ENCODE results near the gene TAB2.

Gene TAB2

DNA sequence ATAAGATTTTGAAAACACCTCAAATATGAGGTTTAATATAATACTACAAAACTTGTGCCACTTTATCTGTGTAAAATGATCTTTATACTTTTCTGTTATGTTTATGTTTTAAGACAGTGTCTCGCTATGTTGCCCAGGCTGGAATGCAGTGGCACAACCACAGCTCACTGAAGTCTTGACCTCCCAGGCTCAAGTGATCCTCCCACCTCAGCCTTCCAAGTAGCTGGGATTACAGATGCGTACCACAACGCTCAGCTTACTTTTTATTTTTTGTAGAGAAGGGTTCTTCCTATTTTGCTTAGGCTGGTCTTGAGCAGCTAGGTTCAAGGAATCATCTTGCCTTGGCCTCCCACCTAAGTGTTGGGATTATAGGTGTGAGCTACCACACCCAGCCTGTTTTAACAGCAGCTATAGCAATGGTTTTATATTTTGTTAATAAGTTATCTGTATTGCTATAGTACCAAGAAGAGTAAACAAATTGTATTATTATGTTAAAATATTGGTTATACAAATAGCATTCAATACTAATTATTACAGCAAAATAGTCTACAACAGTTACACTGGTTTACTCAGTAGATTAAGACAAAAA, 8.2 kb downstream of the TAB2 start:
- H3K9ac ChIP-seq (ENCODE audit: low read length): no peak overlapping the region
- H3K79me2 ChIP-seq (ENCODE audit: low read length): peaks cover 100% of the 10 kb centered on the region
- H3K9me3 ChIP-seq (ENCODE audit: insufficient read depth, low read length): no peaks in the 10 kb centered on the region
- peaks cover 4% of the 10 kb centered on the region for H3K36me3 ChIP-seq (replicated peaks; ENCODE audit: low read depth, low read length)
- H2AFZ ChIP-seq (ENCODE audit: low read depth, low read length): no peak overlapping the region
- peaks cover 99% of the 10 kb centered on the region for H4K20me1 ChIP-seq (ENCODE audit: insufficient read depth, low read length)
- TF ChIP-seq, protein P1, sequence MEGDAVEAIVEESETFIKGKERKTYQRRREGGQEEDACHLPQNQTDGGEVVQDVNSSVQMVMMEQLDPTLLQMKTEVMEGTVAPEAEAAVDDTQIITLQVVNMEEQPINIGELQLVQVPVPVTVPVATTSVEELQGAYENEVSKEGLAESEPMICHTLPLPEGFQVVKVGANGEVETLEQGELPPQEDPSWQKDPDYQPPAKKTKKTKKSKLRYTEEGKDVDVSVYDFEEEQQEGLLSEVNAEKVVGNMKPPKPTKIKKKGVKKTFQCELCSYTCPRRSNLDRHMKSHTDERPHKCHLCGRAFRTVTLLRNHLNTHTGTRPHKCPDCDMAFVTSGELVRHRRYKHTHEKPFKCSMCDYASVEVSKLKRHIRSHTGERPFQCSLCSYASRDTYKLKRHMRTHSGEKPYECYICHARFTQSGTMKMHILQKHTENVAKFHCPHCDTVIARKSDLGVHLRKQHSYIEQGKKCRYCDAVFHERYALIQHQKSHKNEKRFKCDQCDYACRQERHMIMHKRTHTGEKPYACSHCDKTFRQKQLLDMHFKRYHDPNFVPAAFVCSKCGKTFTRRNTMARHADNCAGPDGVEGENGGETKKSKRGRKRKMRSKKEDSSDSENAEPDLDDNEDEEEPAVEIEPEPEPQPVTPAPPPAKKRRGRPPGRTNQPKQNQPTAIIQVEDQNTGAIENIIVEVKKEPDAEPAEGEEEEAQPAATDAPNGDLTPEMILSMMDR (IDR thresholded peaks at IDR 0.05; ENCODE audit: low read depth, low read length): no peak
- TF ChIP-seq EZH2phosphoT487 (IDR thresholded peaks at IDR 0.05; ENCODE audit: low read depth): no peak
- H3K4me3 ChIP-seq (ENCODE audit: low read length): no peak overlapping the region
- H3K4me2 ChIP-seq (ENCODE audit: low read length): no peak overlapping the region
- peaks cover 28% of the 10 kb centered on the region for H3K4me1 ChIP-seq (ENCODE audit: low read length)
- no peak overlapping the region for H3K27ac ChIP-seq (ENCODE audit: low read length)
- H3K27me3 ChIP-seq (ENCODE audit: low read depth, low read length): no peaks in the 10 kb centered on the region

DNA sequence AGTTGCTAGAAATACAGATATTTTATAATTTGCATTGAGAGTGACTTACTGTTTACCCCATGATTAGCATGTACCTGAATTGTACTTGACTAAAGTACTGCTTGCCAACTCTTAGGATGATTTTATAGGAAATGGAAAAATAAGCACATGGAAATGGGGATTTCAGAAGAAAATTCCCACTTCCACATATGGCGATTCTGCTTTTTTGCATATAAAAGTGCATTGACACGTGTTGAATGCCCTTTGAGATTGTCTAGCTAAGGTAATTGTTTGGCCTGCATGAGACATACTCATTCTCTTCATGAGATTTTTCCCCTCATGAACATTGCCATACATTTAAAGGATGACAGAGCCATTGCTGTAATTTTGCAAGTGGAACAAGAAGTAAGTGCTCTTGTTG, 10.1 kb downstream of the TAB2 start:
- Histone ChIP-seq H3K9ac (ENCODE audit: low read length) (no peak overlapping the region), H3K4me3 (ENCODE audit: low read length) (no peak overlapping the region), H4K20me1 (ENCODE audit: insufficient read depth, low read length) (peaks cover 99% of the 10 kb centered on the region), H3K27me3 (ENCODE audit: low read depth, low read length) (no peaks in the 10 kb centered on the region), H3K9me3 (ENCODE audit: insufficient read depth, low read length) (no peaks in the 10 kb centered on the region), H3K27ac (ENCODE audit: low read length) (no peak overlapping the region), H3K79me2 (ENCODE audit: low read length) (peaks cover 100% of the 10 kb centered on the region), H3K4me2 (ENCODE audit: low read length) (no peak overlapping the region), H3K36me3 (replicated peaks; ENCODE audit: low read depth, low read length) (peaks cover 4% of the 10 kb centered on the region), H2AFZ (ENCODE audit: low read depth, low read length) (no peak overlapping the region), H3K4me1 (ENCODE audit: low read length) (peaks cover 18% of the 10 kb centered on the region; the same call in 1 of the 2 replicates)
- TF ChIP-seq, protein P1 (IDR thresholded peaks at IDR 0.05; ENCODE audit: low read depth, low read length): no peak
- TF ChIP-seq EZH2phosphoT487 (IDR thresholded peaks at IDR 0.05; ENCODE audit: low read depth): no peak

DNA sequence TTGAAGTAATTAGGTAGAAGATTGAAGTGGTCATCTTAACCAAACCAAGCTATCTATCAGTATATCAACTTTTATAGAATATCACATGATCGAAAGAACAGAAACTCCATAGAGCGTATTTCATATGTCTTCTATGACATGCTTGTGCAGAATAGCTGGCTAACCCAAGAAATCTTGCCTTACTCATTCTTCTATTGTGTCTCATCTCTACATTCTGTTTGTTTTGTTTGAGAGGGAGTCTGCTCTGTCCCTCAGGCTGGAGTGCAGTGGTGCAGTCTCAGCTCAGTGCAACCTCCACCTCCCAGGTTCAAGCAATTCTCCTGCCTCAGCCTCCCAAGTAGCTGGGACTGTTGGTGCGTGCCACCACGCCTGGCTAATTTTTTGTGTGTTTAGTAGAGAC, 10.6 kb downstream of the TAB2 start:
- H4K20me1 ChIP-seq (ENCODE audit: insufficient read depth, low read length): peaks cover 99% of the 10 kb centered on the region
- H3K9me3 ChIP-seq (ENCODE audit: insufficient read depth, low read length): no peaks in the 10 kb centered on the region
- TF ChIP-seq, protein P1 (IDR thresholded peaks at IDR 0.05; ENCODE audit: low read depth, low read length): no peak
- TF ChIP-seq EZH2phosphoT487 (IDR thresholded peaks at IDR 0.05; ENCODE audit: low read depth): no peak
- H3K27me3 ChIP-seq (ENCODE audit: low read depth, low read length): no peaks in the 10 kb centered on the region
- peaks cover 13% of the 10 kb centered on the region; the same call in 1 of the 2 replicates for H3K4me1 ChIP-seq (ENCODE audit: low read length)
- H3K4me3 ChIP-seq (ENCODE audit: low read length): no peak overlapping the region
- no peak overlapping the region for H3K27ac ChIP-seq (ENCODE audit: low read length)
- no peak overlapping the region for H2AFZ ChIP-seq (ENCODE audit: low read depth, low read length)
- peaks cover 4% of the 10 kb centered on the region for H3K36me3 ChIP-seq (replicated peaks; ENCODE audit: low read depth, low read length)
- no peak overlapping the region for H3K4me2 ChIP-seq (ENCODE audit: low read length)
- H3K9ac ChIP-seq (ENCODE audit: low read length): no peak overlapping the region
- H3K79me2 ChIP-seq (ENCODE audit: low read length): peaks cover 100% of the 10 kb centered on the region

DNA sequence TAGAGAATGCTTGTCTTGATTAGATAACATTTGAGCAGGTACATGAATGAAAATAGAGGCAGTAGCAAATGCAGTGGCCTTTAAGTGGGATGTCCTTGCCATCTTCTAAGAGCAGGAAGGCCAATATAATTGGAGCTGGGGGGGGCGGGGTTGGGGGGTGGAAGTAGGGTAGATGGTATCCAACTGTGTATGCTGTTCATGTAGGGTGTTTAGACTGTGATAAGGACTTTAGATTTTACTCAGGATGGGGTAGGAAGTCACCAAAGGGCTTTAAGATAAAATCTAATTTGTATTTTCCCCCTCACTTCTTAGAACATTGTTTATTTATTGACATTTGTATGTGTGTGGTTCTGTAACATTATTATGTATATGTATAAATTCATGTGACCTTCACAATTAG, 12.0 kb downstream of the TAB2 start:
- H3K9ac ChIP-seq (ENCODE audit: low read length): no peak overlapping the region
- peaks cover 100% of the 10 kb centered on the region for H4K20me1 ChIP-seq (ENCODE audit: insufficient read depth, low read length)
- H3K9me3 ChIP-seq (ENCODE audit: insufficient read depth, low read length): no peaks in the 10 kb centered on the region
- H3K79me2 ChIP-seq (ENCODE audit: low read length): peaks cover 100% of the 10 kb centered on the region
- H2AFZ ChIP-seq (ENCODE audit: low read depth, low read length): no peak overlapping the region
- peaks cover 17% of the 10 kb centered on the region for H3K4me1 ChIP-seq (ENCODE audit: low read length)
- no peaks in the 10 kb centered on the region for H3K27me3 ChIP-seq (ENCODE audit: low read depth, low read length)
- no peak overlapping the region for H3K27ac ChIP-seq (ENCODE audit: low read length)
- no peak overlapping the region for H3K4me2 ChIP-seq (ENCODE audit: low read length)
- TF ChIP-seq, protein P1 (IDR thresholded peaks at IDR 0.05; ENCODE audit: low read depth, low read length): no peak
- no peak for TF ChIP-seq EZH2phosphoT487 (IDR thresholded peaks at IDR 0.05; ENCODE audit: low read depth)
- peaks cover 4% of the 10 kb centered on the region for H3K36me3 ChIP-seq (replicated peaks; ENCODE audit: low read depth, low read length)
- no peak overlapping the region for H3K4me3 ChIP-seq (ENCODE audit: low read length)
